HG02852 (cell line): ENCODE data around the gene RNF13.
"Not testable (repeated sequence)": the region's sequence is repeated elsewhere in the genome, so short reads cannot be mapped to it uniquely, and the experiment has no call there.

Experiments
- ATAC-seq: cut with Tn5 transposase; IDR thresholded peaks from one replicate; pipeline ENCODE4 v1.9.1; 2021; ENCODE audit warnings: mild to moderate bottlenecking, moderate library complexity; ENCODE audit not compliant: unreplicated experiment

RNF13 gene

GRCh38 chr3:149981979-149982378, 169.0 kb downstream of the RNF13 start:
- ATAC-seq = not testable (repeated sequence)

GRCh38 chr3:149983053-149983452, 170.0 kb downstream of the RNF13 start:
- ATAC-seq = not testable (repeated sequence)

DNA sequence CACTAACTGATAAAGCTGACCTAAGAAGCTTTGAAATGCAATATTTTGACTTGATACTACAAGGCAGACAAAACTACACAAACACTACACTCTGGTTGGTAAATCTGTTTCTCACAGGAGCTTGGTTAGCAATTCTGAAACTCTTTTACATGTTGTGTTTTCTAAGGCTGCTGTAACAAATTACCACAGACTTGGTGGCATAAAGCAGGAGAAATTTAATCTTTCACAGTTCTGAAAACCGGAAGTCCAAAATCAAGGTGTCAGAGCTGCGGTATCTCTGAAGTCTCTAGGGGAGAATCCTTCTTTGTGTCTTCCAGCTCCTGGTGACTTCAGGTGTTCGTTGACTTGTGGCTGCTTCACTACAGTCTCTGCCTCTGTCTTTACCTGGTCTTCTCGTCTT, 170.6 kb downstream of the RNF13 start:
- no peak for ATAC-seq

DNA sequence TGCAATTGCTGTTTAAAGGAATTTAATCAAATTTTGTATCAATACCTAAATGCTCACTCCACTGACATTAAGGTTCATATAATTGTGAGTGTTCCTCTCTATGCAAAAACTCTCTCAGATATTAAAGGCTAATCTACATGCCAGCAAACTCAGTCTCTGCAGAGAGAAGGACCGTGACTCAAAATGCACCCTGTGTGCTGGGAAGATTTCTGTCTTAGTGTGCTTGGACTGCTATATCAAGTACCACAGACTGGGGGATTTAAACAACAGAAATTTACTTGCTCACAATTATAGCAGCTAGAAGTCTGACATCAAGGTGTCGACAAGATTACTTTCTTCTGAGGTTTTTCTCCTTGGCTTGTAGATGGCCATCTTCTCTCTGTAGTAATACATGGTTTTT, 176.3 kb downstream of the RNF13 start:
- ATAC-seq = no peak

- no peak for ATAC-seq
Observed at GRCh38 chr3:149990423-149990948, 177.5 kb downstream of the RNF13 start.

- ATAC-seq = no peak
Observed at GRCh38 chr3:149992416-149993058, 179.5 kb downstream of the RNF13 start.

DNA sequence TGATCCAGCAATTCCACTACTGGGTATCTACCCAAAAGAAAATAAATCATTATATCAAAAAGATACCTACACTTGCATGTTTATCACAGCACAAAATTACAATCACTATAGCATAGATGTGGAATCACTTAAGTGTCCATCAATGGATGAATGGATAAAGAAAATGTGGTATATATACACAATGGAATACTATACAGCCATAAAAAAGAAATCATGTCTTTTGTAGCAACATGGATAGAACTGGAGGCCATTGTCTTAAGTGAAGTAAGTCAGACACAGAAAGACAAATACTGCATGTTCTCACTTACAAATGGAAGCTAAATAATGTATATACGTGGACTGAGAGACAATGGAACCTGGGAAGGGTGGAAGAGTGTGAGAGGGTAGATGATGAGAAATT, 185.9 kb downstream of the RNF13 start:
- ATAC-seq = no peak

DNA sequence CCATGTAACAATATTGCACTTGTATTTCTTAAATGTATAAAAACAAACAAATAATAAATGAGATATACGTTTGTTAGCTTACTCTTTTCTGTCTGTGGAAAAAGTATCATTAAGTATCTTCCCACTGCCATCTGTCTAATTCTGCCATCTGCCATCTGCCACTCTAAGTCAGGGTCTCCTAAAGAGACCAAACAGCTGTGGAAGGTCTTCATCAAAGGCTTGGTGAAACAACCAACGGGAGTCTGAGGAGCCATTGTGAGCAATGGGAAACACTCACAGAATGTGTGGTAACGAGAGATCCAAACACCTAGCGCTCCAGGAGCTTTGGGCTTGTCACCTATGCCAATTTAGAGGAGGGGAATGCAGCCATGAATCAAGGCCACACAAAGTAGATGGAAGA, 186.4 kb downstream of the RNF13 start:
- ATAC-seq = no peak

GRCh38 chr3:150000641-150001040, 187.6 kb downstream of the RNF13 start:
- ATAC-seq = no peak

DNA sequence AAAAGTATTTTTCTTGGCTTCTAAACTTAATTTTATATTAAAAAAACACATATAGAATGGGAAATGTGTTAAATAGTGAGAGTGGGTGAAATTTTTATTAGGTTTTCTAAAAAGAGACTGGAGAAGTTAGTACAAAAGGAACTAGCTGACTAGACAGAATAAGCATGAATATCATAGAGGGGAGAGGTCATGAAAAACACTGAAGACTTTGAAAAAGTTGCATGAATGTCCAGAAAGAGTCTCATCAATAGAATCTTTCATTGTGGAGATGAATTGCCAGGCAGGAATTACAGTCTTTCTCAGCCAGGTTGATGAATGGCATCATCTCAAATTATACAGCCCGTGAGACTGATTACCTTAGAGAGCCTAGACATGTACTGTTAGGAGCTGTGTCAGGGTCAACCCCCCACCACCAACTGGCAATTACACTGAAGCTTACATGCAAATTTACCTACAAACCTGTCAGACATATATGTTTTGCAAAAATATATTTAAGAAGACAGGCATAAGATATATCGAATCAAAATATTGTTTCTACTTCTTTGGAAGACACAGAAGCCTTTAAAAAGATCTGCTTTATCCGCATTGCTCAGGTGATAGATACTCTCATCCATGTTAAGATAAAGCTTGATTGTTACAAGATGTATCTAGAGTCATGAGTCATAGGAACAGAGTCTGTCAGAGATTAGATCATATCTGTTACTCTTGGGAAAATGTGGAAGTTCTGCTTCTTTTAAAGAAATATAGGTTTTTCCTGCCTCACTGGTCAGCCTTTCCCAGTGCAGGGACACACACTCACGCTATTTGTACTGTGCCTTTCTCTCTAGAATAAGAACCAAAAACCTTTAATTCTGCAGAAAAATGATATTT, 192.5 kb downstream of the RNF13 start:
- ATAC-seq = no peak

GRCh38 chr3:150006794-150007193, 193.8 kb downstream of the RNF13 start:
- ATAC-seq = no peak
